NCI-H128 (cell line): ENCODE data around the gene RAB25.
A peak's percentile ranks its signal among the peaks of the same experiment; 100 is the strongest.
"Not testable (repeated sequence)": the region's sequence is repeated elsewhere in the genome, so short reads cannot be mapped to it uniquely, and the experiment has no call there.

Experiments
- DNase-seq: peaks from one replicate; lab custom pipeline; 2025; ENCODE audit not compliant: unreplicated experiment; lab: John Stamatoyannopoulos, UW

RAB25 gene

DNA sequence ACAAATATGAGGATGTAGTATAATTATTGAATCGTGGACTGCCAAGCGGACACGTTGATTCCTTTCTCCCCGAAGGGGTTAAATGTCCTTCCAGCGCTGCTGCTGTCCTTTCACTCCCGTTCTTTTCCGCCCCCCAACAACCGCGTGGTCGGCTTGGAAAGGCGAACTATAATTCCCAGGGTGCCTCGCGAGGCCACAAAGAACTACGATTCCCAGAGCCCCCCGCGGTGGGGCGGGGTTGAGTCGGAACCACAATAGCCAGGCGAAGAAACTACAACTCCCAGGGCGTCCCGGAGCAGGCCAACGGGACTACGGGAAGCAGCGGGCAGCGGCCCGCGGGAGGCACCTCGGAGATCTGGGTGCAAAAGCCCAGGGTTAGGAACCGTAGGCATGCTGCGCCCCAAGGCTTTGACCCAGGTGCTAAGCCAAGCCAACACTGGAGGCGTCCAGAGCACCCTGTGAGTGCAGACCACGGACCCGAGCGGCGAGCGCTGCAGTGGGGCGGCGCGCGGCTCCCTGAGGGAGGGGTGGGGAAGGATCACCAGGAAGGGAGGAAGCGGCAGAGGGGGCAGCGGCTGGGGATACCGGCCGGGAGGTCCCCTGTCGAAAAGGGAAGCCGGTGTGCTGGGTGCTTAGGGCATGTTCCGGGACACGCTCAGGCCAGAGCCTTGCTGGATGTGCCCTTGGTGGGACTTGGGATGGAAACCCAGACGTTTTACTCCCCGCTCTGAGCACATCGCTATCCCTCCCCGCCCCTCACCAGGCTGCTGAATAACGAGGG is 6.3 kb upstream of the RAB25 start, which contains the start of gene LAMTOR2:
Gene LAMTOR2 (plus strand): TSS at position 283 of the 781 bp plus-strand sequence. CDS start 108 bp downstream, at position 391.
- DNase-seq = peak; percentile 99

DNA sequence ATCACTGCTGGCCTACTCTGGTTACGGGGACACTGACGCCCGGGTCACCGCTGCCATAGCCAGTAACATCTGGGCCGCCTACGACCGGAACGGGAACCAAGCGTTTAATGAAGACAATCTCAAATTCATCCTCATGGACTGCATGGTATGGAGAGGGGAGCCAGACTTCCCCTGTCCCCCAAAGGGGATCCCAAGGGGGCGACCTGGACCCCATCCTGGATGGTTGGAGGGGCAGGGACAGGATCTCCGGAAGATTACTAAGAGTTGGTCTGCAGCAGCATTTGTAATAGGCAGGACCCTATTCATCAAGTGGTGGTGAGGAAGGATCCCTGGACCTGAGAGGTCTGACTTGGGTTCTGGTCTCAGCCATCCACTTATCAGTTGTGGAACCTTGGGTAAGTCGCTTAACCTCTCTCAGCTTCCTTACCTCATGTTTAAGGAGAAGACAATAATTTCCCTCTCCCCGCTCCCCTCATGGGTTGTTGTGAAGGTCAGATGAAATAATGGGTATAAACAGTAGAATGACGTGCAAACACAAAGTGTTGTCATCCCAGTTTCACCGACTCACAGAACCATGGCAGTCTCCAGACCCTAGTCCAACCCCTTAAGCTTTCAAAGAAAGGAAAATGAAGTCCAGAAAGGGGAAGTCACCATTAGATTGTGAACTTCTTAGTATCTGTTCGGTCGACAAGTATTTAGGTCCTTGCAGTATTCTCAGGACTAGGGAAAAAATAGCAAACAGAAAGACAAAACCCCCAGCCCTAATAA is 5.5 kb upstream of the RAB25 start:
- no peak for DNase-seq

DNA sequence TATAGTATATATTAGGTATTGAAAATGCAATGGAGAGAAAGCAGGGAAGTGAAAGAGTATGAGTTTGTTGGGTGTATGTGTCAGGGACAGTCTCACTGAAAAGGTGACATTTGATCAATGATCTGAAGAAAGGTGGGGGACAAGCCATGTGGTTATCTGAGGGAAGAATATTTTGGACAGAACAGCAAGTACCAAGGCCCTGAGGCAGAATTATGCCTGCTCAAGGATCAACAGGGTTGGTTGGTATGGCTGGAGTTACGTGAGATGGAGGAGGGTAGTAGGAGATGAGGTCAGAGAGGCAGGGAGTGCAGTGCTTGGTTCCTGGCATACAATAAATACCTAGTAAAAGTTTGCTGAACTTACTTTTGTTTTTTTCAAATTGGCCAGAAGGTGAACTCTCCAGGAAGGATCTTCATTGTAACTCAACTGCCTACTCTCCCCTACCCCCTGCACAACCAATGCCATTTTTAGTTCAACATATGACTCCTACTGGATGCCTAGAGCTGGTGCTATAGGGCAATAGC is 4.6 kb upstream of the RAB25 start:
- no peak for DNase-seq

DNA sequence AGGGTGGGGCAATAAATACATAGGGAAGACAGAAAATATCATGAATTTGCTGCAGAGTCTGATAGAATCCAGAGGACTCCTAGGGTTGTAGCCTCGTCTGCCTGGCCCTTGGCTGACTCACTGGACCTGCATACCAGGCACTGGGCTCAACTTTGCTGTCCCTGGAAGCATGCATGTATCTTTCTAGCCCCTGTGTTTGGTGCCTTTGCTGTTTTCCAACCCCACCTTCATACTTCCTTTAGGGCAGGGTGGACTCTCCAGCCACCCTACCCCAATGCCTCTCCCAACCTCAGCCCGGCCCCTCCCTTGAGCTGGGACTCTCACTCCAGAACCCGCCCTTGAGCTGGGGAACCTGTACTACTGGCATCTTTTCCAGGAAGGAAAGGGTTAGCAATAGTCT is 1.2 kb downstream of the RAB25 start:
- DNase-seq = no peak

DNA sequence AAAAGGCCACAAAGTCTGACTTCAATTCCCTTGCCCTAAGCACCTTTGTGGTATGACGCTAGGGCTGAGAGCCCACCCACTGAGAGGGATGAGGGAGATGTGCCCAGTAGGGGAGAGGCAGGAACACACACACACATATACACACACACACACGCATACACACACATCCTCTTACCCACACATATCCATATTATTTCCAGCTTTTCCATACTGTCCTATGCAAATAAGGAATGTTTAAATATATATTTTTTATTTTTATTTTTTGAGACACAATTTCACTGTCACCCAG is 3.0 kb downstream of the RAB25 start:
- no peak for DNase-seq

DNA sequence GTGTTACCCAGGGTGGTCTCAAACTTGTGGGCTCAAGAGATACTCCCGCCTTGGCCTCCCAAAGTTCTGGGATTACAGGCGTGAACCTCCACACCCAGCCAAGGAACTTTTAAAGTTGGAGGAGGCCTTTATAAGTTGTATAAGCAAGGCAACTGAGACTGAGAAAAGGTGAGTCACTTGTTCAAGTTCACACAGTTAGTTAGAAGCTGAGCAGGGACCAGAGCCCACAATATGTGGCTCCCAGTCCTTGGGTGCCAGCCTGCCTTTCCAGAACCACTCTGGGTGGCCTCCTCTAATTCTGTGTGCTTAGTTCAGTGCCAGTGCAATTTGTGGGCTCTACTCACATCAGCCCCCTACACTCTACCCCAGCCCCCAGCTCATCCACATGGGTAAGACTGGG is 3.7 kb downstream of the RAB25 start:
- DNase-seq = no peak

DNA sequence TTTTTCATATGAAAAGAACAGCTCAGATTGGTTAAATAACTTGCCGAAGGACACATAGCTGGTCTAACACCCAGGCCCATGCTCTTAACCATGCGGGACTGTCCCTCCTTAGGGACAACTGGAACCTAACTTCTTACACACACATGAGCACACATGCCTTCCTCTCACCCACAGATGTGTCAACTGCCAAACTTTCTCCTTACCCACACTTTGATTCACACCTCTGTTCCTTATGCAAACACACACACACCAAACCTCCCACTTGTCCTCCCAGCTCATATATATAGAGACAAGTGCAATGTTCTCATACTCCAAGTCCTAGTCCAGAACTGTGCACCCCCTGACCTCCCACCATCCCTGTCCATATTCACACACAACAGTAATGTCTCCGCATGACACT is 4.3 kb downstream of the RAB25 start:
- DNase-seq = no peak

DNA sequence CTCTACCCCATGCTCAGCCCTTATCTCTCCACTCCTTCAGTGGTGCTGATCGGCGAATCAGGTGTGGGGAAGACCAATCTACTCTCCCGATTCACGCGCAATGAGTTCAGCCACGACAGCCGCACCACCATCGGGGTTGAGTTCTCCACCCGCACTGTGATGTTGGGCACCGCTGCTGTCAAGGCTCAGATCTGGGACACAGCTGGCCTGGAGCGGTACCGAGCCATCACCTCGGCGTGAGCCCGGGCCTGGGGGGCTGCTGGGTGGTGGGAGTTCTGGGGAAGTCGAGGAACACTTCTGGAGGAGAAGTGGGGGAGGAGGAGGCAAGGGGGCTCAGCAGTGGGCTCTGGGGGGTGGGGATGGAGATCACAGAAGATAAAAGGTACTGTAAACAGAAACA is 4.9 kb downstream of the RAB25 start:
- DNase-seq = no peak

DNA sequence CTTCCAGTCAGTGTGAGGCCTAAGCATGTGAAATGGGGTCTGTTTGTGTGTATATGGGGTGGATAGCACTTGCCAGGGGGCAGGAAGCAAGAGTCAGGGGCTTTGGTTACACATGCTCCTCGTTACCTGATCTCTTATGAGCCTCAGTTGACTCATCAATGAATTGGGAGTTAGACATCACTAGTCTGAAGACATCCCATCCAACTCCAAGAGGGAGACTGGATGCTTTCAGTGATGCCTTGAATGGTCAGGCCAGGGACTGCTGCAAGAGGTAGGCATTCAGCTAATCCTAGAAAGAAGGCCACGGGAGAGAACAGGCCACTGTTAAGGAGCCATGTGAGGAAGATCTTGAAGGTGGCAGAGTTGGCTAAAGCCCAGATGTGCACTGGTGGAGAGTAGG is 6.3 kb downstream of the RAB25 start:
- no peak for DNase-seq

DNA sequence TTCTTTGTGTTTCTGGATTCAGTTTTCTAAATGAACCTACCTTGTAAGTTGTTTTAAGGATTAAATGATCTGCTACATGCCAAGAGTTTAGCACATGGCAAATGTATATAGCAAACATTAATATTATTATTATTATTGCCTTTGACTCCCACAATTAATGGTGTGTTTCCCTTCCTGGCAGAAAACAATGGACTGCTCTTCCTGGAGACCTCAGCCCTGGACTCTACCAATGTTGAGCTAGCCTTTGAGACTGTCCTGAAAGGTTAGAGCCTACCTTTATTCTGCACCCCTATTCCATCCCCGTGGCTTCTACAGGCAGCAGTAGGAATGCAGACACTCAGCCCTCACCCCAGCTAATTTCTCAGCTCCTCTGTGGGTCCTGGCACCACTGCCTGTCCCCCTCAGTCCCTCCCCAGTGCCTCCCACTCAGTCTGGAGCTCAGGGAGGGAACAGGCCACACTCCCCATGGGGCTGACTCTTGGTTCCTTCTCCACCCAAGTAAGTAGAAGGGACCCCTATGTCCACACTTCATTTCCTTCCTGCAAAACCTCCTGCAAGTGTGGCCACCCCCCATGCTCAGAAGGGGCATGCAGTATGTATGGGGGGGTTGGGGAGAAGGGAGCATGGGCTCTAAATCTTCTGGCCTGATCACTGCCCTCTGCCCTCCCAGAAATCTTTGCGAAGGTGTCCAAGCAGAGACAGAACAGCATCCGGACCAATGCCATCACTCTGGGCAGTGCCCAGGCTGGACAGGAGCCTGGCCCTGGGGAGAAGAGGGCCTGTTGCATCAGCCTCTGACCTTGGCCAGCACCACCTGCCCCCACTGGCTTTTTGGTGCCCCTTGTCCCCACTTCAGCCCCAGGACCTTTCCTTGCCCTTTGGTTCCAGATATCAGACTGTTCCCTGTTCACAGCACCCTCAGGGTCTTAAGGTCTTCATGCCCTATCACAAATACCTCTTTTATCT is 8.8 kb downstream of the RAB25 start:
- no peak for DNase-seq

DNA sequence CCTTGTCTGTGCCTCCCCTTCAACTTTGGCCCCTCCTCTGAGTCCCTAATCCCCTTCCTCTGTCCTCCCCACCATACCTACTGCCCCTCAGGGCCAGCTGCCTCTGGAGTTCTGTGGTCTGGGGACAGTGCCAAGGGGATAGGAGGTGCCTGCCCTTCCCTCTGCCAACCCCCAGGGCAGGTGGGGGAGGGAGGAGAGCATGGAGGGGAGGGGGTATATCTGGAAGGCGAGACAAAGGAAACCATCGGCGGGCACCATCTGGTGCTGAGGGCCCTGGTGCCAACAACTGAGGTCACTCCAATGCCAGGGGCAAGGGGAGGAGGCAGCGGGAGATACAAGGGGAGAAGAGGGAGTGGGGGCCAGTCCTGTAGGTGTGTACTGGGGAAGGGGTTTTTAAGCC is 9.6 kb downstream of the RAB25 start:
- no peak for DNase-seq

DNA sequence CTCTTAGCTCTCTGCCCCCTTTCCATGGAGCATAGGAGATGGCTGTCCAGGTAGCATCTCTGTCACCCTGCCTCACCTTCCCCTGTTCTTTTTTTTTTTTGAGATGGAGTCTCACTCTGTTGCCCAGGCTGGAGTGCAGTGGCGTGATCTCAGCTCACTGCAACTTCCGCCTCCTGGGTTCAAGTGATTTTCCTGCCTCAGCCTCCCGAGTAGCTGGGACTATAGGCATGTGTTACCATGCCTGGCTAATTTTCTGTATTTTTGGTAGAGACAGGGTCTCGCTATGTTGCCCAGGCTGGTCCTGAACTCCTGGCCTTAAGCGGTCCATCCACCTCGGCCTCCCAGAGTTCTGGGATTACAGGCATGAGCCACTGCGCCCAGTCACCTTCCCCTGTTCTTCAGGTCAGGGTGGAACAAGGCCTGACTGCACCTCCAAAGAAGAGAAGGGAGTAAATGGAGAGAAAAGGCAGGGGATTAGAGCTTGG is 10.4 kb downstream of the RAB25 start:
- not testable (repeated sequence) for DNase-seq

DNA sequence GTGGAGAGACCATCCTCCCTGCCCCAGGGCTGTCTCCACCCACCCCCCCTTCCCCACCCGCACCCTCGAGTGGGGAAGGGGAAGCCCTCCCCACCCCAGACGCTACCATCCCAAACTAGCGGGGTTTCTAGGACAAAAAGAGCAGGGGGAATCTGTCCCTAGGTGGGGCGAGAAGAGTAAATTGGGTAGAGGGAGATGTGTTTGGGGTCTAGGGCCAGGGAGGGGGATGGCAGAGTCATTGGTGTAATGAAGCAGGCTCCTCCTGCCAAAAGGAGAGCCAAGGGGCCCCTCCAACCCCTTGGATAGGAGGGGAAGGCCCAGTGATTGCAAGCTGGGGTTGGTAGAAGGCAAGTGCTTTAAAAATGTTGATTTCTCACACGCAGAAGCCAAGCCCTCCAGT is 11.3 kb downstream of the RAB25 start:
- DNase-seq = no peak

DNA sequence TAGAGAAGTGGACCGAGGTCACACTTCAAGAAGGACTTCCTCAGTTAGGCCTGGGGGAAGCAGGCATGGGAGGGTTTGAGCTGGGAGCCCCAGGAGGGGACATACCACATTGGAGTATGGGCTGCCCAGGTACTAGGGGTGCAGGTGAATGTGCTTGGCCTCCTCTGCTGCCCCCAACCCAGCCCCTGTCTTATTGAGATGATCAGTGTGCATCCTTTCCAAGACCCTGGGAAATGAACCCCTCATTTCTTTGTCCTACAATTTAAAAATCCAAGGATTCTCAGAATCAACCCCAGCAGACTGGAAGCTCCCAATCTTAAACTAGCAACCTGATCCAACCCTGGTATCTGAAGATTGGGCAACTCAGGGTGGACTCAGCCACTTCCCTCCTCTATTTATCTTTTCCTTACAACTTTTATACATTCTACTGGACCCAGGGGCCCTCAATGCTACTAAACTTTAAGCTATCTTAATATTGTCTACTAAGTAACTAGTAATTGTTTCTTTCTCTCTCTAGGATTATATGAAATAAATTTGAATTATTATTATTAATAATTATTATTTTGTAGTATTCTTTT is 12.2 kb downstream of the RAB25 start:
- DNase-seq = no peak

DNA sequence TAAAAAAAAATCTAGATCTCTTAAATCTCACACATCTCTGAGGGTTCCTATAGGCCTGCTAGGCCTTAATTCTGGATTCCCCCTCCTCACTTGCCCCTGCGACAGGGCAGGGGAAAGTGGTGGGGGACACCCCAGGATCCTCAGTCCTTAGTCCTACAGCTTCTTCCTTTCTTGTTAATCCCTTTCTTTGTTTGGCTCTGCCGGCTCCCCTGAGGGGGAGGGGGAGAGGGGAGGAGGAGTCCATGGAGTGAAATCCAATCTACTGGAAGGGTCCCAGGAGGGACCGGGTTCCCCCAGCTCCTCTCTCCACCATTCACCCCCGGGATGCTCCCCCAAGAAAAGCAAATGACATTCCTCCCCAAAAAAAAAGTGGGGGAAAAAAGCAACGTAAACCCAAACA is 12.8 kb downstream of the RAB25 start:
- DNase-seq = no peak

DNA sequence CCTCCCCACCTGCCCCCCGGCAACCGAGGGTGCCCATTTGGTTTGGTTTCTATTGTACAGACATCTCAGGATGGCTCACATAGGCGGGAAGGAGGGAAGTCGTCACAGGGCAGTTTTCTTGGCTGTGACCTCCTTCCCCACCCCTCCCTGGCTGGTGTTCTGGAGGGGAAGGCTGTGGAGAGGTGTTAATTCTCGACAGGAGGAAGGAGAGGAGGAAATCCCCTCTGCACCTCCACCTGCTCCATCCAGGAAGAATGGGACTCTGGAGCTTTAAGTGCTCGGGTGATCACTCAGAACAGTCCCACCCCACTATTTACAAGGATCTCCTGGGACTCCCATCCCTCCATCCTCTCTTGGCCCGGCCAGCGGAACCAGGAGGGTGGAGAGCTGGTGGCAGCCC is 13.7 kb downstream of the RAB25 start:
- DNase-seq = no peak

DNA sequence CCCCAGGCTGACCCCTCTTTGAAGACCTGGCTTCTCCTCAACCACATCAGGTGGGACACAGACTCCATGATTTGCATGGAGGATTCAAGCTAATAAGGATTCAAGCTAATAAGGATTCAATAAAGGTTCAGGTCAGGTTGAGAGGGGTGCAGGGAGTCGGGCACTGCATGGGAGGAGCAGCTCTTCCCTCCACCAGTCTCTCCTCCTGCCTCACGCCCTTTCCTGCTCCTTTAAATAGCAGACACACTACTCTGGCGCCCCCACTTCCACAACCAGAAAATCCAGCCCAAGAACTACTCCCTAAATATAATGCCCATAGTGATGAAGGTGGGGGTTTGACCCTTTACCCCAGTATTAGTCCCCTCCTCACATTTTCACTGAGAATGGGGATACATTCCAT is 14.2 kb downstream of the RAB25 start:
- DNase-seq = no peak

DNA sequence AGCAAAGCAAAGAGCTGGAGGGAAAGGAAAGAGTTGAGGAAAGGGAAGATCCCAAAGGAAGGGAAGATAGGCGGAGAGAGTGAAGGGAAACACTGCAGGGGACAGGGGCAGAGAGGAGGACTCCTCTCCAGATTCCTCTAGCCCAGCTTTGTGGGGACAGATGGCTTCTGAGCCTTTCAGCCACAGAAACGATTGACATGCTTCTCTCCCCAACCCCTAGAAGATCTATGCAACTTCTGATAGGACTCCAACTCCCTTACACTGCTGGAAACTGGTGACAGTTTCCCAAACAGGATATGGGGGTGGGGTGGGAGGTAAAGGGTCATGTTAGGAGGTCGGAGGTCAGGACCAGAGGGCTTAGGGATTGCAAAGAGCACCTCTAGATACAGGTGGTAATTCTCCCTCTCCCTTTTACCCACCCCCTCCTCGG is 14.8 kb downstream of the RAB25 start:
- no peak for DNase-seq

DNA sequence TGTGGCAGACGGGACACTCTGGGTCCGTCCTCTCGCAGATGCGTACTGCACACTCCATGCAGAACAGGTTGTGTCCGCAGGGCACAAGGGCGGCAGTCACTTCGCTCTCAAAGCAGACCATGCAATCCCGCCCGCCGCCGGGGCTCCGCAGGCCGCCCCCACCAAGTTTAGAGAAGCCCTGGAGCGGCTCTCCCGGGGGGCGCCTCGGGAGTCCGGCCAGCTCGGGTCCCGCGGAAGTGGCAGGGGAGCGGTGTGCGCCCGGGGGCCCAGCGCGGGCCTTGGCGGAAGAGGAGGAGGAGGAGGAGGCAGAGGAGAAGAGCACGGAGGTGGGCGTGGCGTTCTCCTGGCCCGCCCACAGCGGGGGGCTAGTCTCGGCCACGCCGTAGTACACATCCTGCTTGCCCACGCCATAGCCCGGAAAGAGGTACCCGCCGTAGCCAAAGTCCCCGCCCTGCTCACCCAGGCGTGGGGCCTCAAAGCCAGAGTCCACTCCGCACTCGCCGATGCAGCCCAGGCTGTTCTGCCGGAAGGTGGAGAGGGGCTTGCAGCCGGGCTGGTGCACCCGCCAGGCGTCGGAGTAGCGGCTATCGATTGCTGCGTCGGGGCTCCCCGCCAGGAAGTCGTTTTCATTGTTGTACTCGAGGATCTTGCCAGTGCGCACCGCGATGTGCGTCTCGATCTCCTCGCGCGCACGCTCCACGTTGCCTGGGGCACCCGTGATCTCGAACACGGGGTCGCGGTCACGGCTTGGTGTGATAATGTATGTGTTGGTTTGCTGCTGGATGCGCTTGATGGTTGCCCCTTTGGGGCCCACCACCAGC is 15.9 kb downstream of the RAB25 start:
- no peak for DNase-seq

DNA sequence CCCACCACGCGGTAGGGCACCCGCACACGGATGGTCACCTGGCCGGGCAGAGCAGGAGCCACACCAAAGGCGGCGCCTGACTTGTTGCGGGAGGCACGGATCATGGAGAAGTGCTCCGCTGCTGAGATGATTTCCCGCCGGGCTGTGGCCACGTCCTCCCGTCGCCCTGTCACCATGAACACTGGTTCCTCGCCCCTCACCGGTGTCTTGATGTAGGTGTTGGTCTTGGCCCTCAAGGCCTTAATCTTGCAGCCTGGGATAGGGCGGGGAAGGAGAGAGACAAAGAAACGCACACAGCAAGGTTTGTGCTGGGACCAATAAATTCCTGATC is 16.4 kb downstream of the RAB25 start:
- no peak for DNase-seq
